Activated CD4-positive, alpha-beta memory T cell treated with anti-CD3 and anti-CD28 coated beads, Interleukin-2, amount 10 ng/mL, durations not matched to agents 7 days and 5 days (primary cell): ENCODE data around the gene STARD13. TPM values are rescaled to one million over a fixed set of nuclear protein-coding genes. Genes with fewer than 3 reads are reported as not detected.

Source experiments
- CTCF ChIA-PET: fragments of 350-600 bp; sonication (Branson Sonifier 250); formaldehyde crosslinking; loops from one replicate; lab custom pipeline; 2021; ENCODE audit warnings: antibody characterized with exemption, inconsistent platforms; lab: Charles Lee
- POLR2A ChIA-PET: fragments of 350-600 bp; sonication (Branson Sonifier 250); formaldehyde crosslinking; loops from one replicate; lab custom pipeline; 2021; ENCODE audit warnings: antibody characterized with exemption; lab: Charles Lee
- DNase-seq: peaks from one replicate; pipeline ENCODE4 v3.0.0-alpha.2; 2020
- H3K27ac Mint-ChIP-seq: one replicate; pipeline ENCODE4 v1.8.0; 2021; ENCODE audit warnings: mild to moderate bottlenecking, mixed read lengths
- H3K27me3 Mint-ChIP-seq: one replicate; pipeline ENCODE4 v1.8.0; 2021; ENCODE audit warnings: mixed read lengths
- H3K36me3 Mint-ChIP-seq: one replicate; pipeline ENCODE4 v1.8.0; 2021; ENCODE audit warnings: low read depth, mixed read lengths
- H3K4me1 Mint-ChIP-seq: one replicate; pipeline ENCODE4 v1.8.0; 2021; ENCODE audit warnings: mixed read lengths
- H3K4me3 Mint-ChIP-seq: one replicate; pipeline ENCODE4 v1.8.0; 2021; ENCODE audit warnings: mild to moderate bottlenecking, mixed read lengths
- H3K9me3 Mint-ChIP-seq: one replicate; pipeline ENCODE4 v1.8.0; 2021; ENCODE audit warnings: mixed read lengths
- total RNA-seq, 2 experiments: library from RNA; stranded (reverse); gene quantifications; one replicate each; pipeline ENCODE4 v1.2.3, GENCODE V29; 2021

The STARD13 gene
- total RNA-seq, 2 experiments from 2014 or later: 0.15 to 0.20 TPM

- Mint-ChIP-seq H3K27me3 (peaks cover 4% of the 10 kb centered on the region), H3K4me3 (no peak overlapping the region), H3K4me1 (peaks cover 4% of the 10 kb centered on the region), H3K36me3 (no peaks in the 10 kb centered on the region), H3K27ac (no peak overlapping the region), H3K9me3 (peaks cover 11% of the 10 kb centered on the region)
- ChIA-PET POLR2A (no interaction called here), CTCF (no interaction called here)
- DNase-seq: no peak
These were observed 52.7 kb downstream of the STARD13 start for GRCh38 chr13:33232883-33233282.

DNA sequence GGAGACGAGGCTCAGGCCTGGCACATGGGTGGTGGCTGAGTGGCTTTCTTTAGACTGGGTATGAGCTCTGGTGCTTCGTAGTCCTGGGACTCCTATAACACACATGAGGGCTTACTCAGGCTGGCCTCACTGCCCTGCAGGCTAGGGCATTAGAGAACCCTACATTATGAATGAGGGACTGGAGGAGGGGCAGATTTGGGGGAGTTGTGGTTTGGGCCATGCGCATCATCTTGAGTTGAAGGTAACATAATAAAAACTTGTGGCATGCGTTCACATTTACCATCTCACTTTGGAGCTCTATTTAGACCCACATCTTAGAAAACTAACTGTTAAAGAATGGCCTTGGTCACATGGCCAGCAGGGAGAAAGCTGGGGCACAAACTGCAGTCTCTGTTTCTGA lies 54.2 kb downstream of the STARD13 start:
- no peak for DNase-seq
- peaks cover 6% of the 10 kb centered on the region for H3K4me1 Mint-ChIP-seq
- POLR2A ChIA-PET: interaction anchor here (1.2 kb wide), 1 partner anchor 10 kb away, joined by 3 read pairs; no protein-coding TSS in a partner anchor
- CTCF ChIA-PET: no interaction called here
- H3K36me3 Mint-ChIP-seq: no peaks in the 10 kb centered on the region
- no peak overlapping the region for H3K27ac Mint-ChIP-seq
- peaks cover 11% of the 10 kb centered on the region for H3K9me3 Mint-ChIP-seq
- peaks cover 7% of the 10 kb centered on the region for H3K27me3 Mint-ChIP-seq
- no peak overlapping the region for H3K4me3 Mint-ChIP-seq

GRCh38 chr13:33230178-33230881 lies 55.2 kb downstream of the STARD13 start:
- H3K9me3 Mint-ChIP-seq: peaks cover 11% of the 10 kb centered on the region
- ChIA-PET POLR2A (no interaction called here), CTCF (interaction anchor here (3.1 kb wide), 1 partner anchor 494 kb away, joined by 23 read pairs; no protein-coding TSS in a partner anchor)
- H3K4me3 Mint-ChIP-seq: no peak overlapping the region
- H3K27ac Mint-ChIP-seq: no peak overlapping the region
- H3K4me1 Mint-ChIP-seq: peaks cover 6% of the 10 kb centered on the region
- peaks cover 7% of the 10 kb centered on the region for H3K27me3 Mint-ChIP-seq
- H3K36me3 Mint-ChIP-seq: no peaks in the 10 kb centered on the region
- DNase-seq: no peak

GRCh38 chr13:33229446-33230177 lies 55.9 kb downstream of the STARD13 start:
- H3K27me3 Mint-ChIP-seq: peaks cover 7% of the 10 kb centered on the region
- H3K36me3 Mint-ChIP-seq: no peaks in the 10 kb centered on the region
- H3K4me3 Mint-ChIP-seq: no peak overlapping the region
- DNase-seq: no peak
- ChIA-PET POLR2A (no interaction called here), CTCF (interaction anchor here (3.1 kb wide), 1 partner anchor 495 kb away, joined by 23 read pairs; no protein-coding TSS in a partner anchor)
- peaks cover 6% of the 10 kb centered on the region for H3K4me1 Mint-ChIP-seq
- H3K9me3 Mint-ChIP-seq: peaks cover 12% of the 10 kb centered on the region
- no peak overlapping the region for H3K27ac Mint-ChIP-seq

- ChIA-PET CTCF (interaction anchor here (0.6 to 3.1 kb wide), 5 partner anchors 11 to 496 kb away, joined by 3 to 23 read pairs (median 4); no protein-coding TSS in a partner anchor), POLR2A (no interaction called here)
- DNase-seq: no peak
- H3K9me3 Mint-ChIP-seq: peaks cover 19% of the 10 kb centered on the region
- no peak overlapping the region for H3K27ac Mint-ChIP-seq
- H3K4me3 Mint-ChIP-seq: no peak overlapping the region
- peaks cover 7% of the 10 kb centered on the region for H3K27me3 Mint-ChIP-seq
- no peaks in the 10 kb centered on the region for H3K36me3 Mint-ChIP-seq
- H3K4me1 Mint-ChIP-seq: peaks cover 6% of the 10 kb centered on the region
These were observed 56.7 kb downstream of the STARD13 start for GRCh38 chr13:33228648-33229445.

DNA sequence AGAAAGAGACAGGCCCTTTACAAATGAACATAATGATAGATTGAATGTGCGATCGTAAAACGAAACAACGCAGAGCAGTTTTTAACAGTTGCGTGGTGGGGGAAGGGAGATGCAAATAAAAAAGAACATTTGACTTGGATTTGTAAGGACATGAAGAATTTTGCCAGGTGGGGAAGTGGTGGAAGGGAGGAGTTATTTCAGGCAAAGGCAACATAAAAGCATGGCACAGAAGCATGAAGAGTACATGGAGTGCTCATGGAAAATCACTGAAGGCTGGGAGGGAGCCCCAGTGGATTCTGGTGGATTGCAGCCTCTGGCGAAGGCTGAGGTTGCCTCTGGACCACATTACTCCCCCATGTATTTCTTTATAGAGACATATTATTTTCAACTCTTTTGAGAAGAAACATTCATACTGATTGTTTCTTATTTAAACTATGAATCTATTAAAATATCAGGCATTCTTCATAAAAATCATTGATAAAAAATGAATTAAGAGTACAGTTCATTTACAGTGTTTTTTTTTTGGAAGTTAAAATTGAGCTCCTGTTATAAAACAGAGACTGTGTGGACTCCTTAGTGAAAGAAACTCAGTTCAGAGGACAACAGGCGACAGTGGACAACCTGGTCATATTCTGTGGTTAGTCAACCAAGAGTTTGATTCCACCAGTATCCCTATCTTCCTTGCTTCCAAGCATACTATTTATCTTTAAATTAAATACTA lies 57.5 kb downstream of the STARD13 start:
- H3K4me3 Mint-ChIP-seq: no peak overlapping the region
- no peak overlapping the region for H3K27ac Mint-ChIP-seq
- H3K27me3 Mint-ChIP-seq: peaks cover 7% of the 10 kb centered on the region
- H3K9me3 Mint-ChIP-seq: peaks cover 15% of the 10 kb centered on the region
- H3K36me3 Mint-ChIP-seq: no peaks in the 10 kb centered on the region
- H3K4me1 Mint-ChIP-seq: peaks cover 6% of the 10 kb centered on the region
- POLR2A ChIA-PET: no interaction called here
- CTCF ChIA-PET: interaction anchor here (0.6 to 3.1 kb wide), 5 partner anchors 10 to 496 kb away, joined by 3 to 23 read pairs (median 4); no protein-coding TSS in a partner anchor
- no peak for DNase-seq

DNA sequence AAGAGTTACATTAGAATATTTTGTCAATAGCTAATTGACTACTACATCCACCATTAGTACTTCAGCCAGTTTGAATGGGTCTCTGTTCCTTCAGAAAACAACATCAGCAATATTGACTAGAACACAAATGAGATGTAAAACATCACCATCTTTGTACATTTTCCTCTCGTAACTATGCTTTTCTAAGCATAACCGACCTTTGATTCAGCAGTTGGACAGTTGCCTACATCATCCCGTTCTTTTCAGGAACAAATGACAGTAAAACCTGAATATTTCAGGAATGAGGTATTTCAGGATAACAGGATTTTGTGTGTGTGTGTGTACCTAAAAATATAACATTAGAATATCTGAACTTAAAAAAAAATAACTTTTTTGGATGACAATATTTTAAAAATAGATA lies 60.9 kb downstream of the STARD13 start:
- peaks cover 7% of the 10 kb centered on the region for H3K27me3 Mint-ChIP-seq
- ChIA-PET POLR2A (interaction anchor here (1.4 kb wide), 1 partner anchor 318 kb away, joined by 4 read pairs; no protein-coding TSS in a partner anchor), CTCF (interaction anchor here (0.6 kb wide), 1 partner anchor 19 kb away, joined by 3 read pairs; no protein-coding TSS in a partner anchor)
- H3K27ac Mint-ChIP-seq: no peak overlapping the region
- H3K4me1 Mint-ChIP-seq: peaks cover 6% of the 10 kb centered on the region
- H3K36me3 Mint-ChIP-seq: no peaks in the 10 kb centered on the region
- H3K4me3 Mint-ChIP-seq: no peak overlapping the region
- H3K9me3 Mint-ChIP-seq: peaks cover 9% of the 10 kb centered on the region
- DNase-seq: no peak

DNA sequence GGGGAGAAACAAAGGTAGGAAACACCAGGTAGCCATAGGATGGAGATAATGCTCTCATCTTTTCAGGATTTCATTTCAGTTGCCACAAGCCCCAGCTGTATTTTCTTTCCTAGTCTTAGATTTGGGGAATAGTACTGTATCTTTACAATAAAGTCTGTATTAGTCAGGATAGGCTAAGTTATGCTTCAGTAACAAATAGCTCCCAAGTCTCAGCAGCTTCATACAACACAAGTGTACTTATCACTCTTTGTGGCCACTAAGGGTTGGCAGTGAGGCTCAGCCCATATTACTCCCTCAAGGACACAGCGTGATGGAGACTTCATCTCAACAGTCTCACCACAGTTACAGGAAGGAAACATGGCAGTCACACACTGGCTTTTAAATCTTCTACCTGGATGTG lies 61.4 kb downstream of the STARD13 start:
- no peak for DNase-seq
- no peak overlapping the region for H3K27ac Mint-ChIP-seq
- no peaks in the 10 kb centered on the region for H3K36me3 Mint-ChIP-seq
- peaks cover 5% of the 10 kb centered on the region for H3K4me1 Mint-ChIP-seq
- H3K27me3 Mint-ChIP-seq: peaks cover 7% of the 10 kb centered on the region
- POLR2A ChIA-PET: interaction anchor here (1.4 kb wide), 1 partner anchor 319 kb away, joined by 4 read pairs; no protein-coding TSS in a partner anchor
- no peak overlapping the region for H3K4me3 Mint-ChIP-seq
- CTCF ChIA-PET: interaction anchor here (0.6 kb wide), 1 partner anchor 18 kb away, joined by 3 read pairs; no protein-coding TSS in a partner anchor
- H3K9me3 Mint-ChIP-seq: peaks cover 9% of the 10 kb centered on the region

DNA sequence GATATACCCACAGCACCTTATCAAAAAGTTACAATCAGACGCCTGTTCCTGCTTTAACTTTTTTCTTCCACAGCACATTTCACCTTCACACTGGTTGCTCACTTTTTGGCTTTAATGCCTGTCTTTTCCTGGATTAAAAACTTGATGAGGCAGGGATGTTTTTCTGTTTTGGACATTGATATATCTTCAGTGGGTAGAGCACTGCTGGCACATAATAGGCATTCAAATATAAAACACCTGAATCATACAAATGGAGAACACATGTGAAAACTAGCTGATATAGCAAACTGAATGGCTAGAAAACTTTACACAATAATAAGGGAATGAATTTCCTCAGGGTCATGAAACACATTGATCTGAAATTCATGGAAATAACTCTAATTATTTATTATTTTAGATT lies 65.6 kb downstream of the STARD13 start:
- H3K27ac Mint-ChIP-seq: no peak overlapping the region
- no peaks in the 10 kb centered on the region for H3K4me1 Mint-ChIP-seq
- peaks cover 9% of the 10 kb centered on the region for H3K9me3 Mint-ChIP-seq
- H3K27me3 Mint-ChIP-seq: peaks cover 2% of the 10 kb centered on the region
- no peak overlapping the region for H3K4me3 Mint-ChIP-seq
- DNase-seq: no peak
- H3K36me3 Mint-ChIP-seq: no peaks in the 10 kb centered on the region
- ChIA-PET CTCF (no interaction called here), POLR2A (no interaction called here)

- Mint-ChIP-seq H3K4me3 (no peak overlapping the region), H3K36me3 (no peaks in the 10 kb centered on the region)
- CTCF ChIA-PET: interaction anchor here (1.3 kb wide), 1 partner anchor 10 kb away, joined by 4 read pairs; no protein-coding TSS in a partner anchor
These were observed 67.1 kb downstream of the STARD13 start for GRCh38 chr13:33218426-33218825.

DNA sequence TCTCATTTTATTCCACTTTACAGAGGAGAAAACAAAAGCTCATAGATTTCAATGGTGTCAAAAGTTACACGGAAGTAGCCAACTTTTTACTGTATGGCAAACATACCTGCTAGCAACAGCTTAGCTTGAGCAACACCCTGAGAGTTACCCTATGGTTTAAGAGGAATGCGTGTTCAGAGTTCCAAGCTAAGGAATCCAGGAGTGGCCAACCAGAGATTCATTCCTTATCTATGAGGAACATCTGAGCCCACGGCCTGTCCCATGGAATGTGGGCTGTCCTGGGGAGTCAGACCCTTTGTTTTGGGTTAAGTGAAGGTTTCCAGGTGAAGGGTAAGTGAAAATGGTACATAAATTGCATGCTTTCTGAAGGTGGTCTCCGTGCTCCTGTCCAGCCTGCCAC lies 67.5 kb downstream of the STARD13 start:
- Mint-ChIP-seq H3K36me3 (no peaks in the 10 kb centered on the region), H3K27ac (no peak overlapping the region), H3K4me1 (no peaks in the 10 kb centered on the region), H3K27me3 (peaks cover 3% of the 10 kb centered on the region), H3K4me3 (no peak overlapping the region), H3K9me3 (no peaks in the 10 kb centered on the region)
- ChIA-PET POLR2A (no interaction called here), CTCF (interaction anchor here (1.3 kb wide), 1 partner anchor 10 kb away, joined by 4 read pairs; no protein-coding TSS in a partner anchor)
- DNase-seq: no peak

More at GRCh38 chr13:33218426-33218825, 67.1 kb downstream of the STARD13 start:
- POLR2A ChIA-PET: no interaction called here
- H3K9me3 Mint-ChIP-seq: no peaks in the 10 kb centered on the region
- no peak for DNase-seq
- H3K27ac Mint-ChIP-seq: no peak overlapping the region
- peaks cover 2% of the 10 kb centered on the region for H3K27me3 Mint-ChIP-seq
- no peaks in the 10 kb centered on the region for H3K4me1 Mint-ChIP-seq

DNA sequence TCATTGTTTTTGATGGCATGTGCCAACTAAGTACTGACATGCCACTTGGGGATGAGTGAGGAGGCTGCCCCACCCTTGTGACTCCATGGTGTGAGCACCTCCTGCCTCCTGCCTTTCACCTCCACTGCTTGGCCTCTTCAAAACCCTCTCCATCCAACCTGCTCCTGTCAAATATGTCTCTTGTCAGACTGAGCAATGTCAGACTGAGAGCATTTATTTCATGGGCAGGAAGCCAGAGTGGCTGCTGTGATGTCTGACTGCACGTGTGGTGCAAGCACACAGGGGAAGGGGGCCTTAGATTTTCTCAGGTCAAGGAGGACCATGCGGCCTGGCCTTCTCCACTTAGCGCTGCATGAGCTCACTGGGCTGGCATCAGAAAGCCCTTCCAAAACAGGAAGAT lies 68.3 kb downstream of the STARD13 start:
- Mint-ChIP-seq H3K27ac (no peak overlapping the region), H3K36me3 (no peaks in the 10 kb centered on the region), H3K9me3 (no peaks in the 10 kb centered on the region), H3K4me1 (no peaks in the 10 kb centered on the region), H3K4me3 (no peak overlapping the region), H3K27me3 (peaks cover 5% of the 10 kb centered on the region)
- ChIA-PET POLR2A (no interaction called here), CTCF (interaction anchor here (1.3 kb wide), 1 partner anchor 11 kb away, joined by 4 read pairs; no protein-coding TSS in a partner anchor)
- DNase-seq: no peak
